ENCODE results near the gene PROM1. TPM values are rescaled to one million over a fixed set of nuclear protein-coding genes. Genes with fewer than 3 reads are reported as not detected.

PROM1 gene
- total and polyA plus RNA-seq, 2 experiments from 2014 or later: 36.6 to 66.6 TPM

DNA sequence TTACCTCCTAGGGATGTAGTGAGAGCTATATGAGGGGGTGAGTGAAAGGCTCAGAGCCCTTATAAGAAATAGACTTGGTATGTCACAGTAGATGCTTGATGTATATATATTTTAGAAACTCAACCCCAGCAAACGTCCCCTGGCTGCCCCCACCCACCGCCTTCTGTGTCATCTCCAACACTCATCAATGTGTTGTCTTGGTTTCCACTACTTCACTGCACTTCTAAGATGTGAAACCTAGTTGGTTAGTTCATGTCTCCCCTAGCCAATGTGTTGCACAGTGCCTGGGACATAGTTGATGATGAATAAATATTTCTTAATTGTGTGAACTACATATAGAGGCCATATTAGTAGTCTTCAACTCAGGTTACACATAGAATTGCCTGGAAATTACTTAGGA is 125.3 kb downstream of the PROM1 start (continued):
- TF ChIP-seq, protein P1, sequence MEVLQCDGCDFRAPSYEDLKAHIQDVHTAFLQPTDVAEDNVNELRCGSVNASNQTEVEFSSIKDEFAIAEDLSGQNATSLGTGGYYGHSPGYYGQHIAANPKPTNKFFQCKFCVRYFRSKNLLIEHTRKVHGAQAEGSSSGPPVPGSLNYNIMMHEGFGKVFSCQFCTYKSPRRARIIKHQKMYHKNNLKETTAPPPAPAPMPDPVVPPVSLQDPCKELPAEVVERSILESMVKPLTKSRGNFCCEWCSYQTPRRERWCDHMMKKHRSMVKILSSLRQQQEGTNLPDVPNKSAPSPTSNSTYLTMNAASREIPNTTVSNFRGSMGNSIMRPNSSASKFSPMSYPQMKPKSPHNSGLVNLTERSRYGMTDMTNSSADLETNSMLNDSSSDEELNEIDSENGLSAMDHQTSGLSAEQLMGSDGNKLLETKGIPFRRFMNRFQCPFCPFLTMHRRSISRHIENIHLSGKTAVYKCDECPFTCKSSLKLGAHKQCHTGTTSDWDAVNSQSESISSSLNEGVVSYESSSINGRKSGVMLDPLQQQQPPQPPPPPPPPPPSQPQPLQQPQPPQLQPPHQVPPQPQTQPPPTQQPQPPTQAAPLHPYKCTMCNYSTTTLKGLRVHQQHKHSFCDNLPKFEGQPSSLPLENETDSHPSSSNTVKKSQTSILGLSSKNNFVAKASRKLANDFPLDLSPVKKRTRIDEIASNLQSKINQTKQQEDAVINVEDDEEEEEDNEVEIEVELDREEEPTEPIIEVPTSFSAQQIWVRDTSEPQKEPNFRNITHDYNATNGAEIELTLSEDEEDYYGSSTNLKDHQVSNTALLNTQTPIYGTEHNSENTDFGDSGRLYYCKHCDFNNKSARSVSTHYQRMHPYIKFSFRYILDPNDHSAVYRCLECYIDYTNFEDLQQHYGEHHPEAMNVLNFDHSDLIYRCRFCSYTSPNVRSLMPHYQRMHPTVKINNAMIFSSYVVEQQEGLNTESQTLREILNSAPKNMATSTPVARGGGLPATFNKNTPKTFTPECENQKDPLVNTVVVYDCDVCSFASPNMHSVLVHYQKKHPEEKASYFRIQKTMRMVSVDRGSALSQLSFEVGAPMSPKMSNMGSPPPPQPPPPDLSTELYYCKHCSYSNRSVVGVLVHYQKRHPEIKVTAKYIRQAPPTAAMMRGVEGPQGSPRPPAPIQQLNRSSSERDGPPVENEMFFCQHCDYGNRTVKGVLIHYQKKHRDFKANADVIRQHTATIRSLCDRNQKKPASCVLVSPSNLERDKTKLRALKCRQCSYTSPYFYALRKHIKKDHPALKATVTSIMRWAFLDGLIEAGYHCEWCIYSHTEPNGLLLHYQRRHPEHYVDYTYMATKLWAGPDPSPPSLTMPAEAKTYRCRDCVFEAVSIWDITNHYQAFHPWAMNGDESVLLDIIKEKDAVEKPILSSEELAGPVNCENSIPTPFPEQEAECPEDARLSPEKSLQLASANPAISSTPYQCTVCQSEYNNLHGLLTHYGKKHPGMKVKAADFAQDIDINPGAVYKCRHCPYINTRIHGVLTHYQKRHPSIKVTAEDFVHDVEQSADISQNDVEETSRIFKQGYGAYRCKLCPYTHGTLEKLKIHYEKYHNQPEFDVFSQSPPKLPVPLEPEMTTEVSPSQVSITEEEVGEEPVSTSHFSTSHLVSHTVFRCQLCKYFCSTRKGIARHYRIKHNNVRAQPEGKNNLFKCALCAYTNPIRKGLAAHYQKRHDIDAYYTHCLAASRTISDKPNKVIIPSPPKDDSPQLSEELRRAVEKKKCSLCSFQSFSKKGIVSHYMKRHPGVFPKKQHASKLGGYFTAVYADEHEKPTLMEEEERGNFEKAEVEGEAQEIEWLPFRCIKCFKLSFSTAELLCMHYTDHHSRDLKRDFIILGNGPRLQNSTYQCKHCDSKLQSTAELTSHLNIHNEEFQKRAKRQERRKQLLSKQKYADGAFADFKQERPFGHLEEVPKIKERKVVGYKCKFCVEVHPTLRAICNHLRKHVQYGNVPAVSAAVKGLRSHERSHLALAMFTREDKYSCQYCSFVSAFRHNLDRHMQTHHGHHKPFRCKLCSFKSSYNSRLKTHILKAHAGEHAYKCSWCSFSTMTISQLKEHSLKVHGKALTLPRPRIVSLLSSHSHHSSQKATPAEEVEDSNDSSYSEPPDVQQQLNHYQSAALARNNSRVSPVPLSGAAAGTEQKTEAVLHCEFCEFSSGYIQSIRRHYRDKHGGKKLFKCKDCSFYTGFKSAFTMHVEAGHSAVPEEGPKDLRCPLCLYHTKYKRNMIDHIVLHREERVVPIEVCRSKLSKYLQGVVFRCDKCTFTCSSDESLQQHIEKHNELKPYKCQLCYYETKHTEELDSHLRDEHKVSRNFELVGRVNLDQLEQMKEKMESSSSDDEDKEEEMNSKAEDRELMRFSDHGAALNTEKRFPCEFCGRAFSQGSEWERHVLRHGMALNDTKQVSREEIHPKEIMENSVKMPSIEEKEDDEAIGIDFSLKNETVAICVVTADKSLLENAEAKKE (CRISPR knock-in tag; IDR thresholded peaks at IDR 0.05): no peak
- no peak for TF ChIP-seq CREB1 (CRISPR knock-in tag; IDR thresholded peaks at IDR 0.05; ENCODE audit: low read depth)

DNA sequence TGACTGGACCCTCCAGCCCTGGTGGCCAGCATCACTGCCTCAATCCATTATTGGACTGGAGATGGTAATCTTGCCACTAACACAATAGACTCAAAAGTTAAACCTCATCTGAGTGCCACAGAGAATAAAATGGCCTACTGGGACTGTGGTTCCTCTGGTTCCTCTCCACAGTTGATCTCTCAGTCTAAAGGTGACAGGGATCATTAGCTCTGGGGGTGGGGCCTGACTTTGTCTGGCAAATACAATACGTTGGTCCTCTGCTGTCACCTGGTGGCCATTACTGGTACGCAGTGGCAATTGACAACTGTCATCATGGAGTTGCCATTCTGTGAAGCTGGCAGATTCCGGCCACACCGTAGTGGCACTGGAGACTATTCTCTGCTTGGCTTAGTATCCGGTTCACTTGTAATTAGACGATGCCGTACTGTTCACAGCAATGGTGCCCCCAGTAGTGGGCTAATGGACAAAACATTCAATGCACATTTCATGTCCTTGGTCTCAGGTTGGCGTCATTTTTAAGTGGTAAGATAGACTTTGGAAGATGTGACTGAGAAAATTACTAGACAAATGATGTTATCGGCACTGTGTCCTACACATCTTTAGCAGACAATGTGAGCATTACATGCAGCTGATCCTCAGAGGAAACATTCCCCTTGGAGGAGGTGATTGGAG is 127.5 kb downstream of the PROM1 start:
- Mint-ChIP-seq H3K36me3 (ENCODE audit: low read depth) (peaks cover 15% of the 10 kb centered on the region), H3K27me3 (ENCODE audit: insufficient read depth, low read depth, poor library complexity) (no peaks in the 10 kb centered on the region), H3K4me1 (peaks cover 12% of the 10 kb centered on the region), H3K4me3 (no peak overlapping the region), H3K9me3 (peaks cover 25% of the 10 kb centered on the region), H3K27ac (no peak overlapping the region)
- Histone ChIP-seq H3K36me3 (ENCODE audit: insufficient read depth) (0 out of 2 replicates have a peak, but pooled peaks cover 8% of the 10 kb centered on the region), H3K27me3 (ENCODE audit: insufficient read depth) (no peaks in the 10 kb centered on the region), H4K20me1 (replicated peaks; ENCODE audit: insufficient read depth) (no peaks in the 10 kb centered on the region), H3K79me2 (replicated peaks; ENCODE audit: insufficient read depth) (no peaks in the 10 kb centered on the region), H3K4me3 (no peak overlapping the region), H3K4me1 (ENCODE audit: insufficient read depth) (no peaks in the 10 kb centered on the region), H3F3A (replicated peaks; ENCODE audit: low read depth) (no peaks in the 10 kb centered on the region), H3K27ac (ENCODE audit: low read depth) (no peak overlapping the region), H3K9me2 (ENCODE audit: insufficient read depth) (0 out of 2 replicates have a peak, but pooled peaks cover 6% of the 10 kb centered on the region), H2AFZ (no peak overlapping the region), H3K4me2 (no peak overlapping the region)
- ATAC-seq (peak; percentile 95), DNase-seq (ENCODE audit: low spot score) (peak; percentile 95)
- TF ChIP-seq JUNB (IDR thresholded peaks at IDR 0.05; ENCODE audit: unreplicated experiment): no peak
- TF ChIP-seq, protein P2, sequence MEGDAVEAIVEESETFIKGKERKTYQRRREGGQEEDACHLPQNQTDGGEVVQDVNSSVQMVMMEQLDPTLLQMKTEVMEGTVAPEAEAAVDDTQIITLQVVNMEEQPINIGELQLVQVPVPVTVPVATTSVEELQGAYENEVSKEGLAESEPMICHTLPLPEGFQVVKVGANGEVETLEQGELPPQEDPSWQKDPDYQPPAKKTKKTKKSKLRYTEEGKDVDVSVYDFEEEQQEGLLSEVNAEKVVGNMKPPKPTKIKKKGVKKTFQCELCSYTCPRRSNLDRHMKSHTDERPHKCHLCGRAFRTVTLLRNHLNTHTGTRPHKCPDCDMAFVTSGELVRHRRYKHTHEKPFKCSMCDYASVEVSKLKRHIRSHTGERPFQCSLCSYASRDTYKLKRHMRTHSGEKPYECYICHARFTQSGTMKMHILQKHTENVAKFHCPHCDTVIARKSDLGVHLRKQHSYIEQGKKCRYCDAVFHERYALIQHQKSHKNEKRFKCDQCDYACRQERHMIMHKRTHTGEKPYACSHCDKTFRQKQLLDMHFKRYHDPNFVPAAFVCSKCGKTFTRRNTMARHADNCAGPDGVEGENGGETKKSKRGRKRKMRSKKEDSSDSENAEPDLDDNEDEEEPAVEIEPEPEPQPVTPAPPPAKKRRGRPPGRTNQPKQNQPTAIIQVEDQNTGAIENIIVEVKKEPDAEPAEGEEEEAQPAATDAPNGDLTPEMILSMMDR (conservative IDR thresholded peaks at IDR 0.05; ENCODE audit: low read depth in 2 of 2): peak; percentile 94 to 99
